NCI-H2029 (cell line): ENCODE data around the gene PFN3.

Source experiments
- DNase-seq: peaks from one replicate; lab custom pipeline; 2025; lab: John Stamatoyannopoulos, UW

PFN3 gene

DNA sequence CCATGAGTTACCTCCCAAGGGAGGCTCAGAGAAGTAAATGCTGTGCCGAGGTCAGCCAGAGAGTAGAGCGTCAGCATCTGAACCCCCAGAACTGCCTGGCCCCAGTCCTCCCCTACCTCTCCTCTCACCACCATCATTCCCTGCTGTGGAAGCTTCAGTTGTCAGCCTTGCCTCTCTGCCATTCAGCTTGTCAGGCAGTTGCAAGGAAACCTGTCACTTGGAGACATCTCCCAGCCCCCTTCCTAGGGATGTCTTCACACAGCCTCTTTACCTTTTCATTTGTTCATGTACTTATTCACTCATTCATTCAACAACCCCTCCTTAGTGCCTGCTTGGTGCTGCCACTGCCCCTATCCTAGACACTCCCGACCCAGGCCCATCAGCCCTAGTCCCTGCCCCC is 40.6 kb downstream of the PFN3 start:
- DNase-seq = no peak

DNA sequence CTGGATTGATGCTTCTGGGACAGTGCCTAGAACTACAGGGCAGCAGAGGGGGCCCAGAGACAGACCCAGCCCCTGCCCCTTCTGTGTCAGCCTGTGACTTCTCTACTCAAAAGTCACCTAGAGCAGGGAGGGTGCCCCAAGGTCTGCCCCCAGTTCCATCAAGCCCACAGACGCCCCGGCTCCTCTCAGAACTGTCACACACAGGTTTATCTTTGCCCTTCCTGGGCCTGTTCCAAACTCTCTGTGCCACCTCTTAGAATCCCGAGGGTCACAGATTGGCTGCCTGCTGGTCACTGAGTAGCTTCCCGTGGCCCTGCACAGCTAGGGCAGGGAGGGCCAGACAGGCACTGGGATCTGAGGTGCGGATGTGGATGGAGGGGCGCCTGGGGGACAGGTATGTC is 41.0 kb downstream of the PFN3 start:
- DNase-seq = no peak

DNA sequence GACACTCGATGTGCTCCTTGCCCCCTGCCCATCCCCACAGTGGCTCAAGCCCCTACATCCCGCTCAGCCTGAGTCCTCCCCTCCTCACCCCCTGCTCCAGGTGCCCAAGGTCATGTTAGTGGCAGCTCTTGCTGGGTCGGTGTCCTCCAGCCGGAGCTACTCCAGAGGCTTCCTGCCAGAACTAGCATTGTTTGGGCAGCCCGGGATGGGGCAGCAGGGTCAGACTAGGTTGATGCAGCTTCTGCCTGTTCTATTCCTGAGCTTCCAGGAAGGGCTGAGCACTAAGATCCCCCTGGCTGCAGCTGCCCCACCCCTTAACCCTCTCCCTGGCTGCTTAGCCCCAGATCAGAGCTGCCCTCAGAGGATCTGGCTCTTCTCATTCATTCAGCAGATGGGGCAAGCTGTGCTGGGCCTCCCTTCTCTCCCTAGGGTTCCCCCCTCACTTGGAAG is 42.1 kb downstream of the PFN3 start:
- no peak for DNase-seq

DNA sequence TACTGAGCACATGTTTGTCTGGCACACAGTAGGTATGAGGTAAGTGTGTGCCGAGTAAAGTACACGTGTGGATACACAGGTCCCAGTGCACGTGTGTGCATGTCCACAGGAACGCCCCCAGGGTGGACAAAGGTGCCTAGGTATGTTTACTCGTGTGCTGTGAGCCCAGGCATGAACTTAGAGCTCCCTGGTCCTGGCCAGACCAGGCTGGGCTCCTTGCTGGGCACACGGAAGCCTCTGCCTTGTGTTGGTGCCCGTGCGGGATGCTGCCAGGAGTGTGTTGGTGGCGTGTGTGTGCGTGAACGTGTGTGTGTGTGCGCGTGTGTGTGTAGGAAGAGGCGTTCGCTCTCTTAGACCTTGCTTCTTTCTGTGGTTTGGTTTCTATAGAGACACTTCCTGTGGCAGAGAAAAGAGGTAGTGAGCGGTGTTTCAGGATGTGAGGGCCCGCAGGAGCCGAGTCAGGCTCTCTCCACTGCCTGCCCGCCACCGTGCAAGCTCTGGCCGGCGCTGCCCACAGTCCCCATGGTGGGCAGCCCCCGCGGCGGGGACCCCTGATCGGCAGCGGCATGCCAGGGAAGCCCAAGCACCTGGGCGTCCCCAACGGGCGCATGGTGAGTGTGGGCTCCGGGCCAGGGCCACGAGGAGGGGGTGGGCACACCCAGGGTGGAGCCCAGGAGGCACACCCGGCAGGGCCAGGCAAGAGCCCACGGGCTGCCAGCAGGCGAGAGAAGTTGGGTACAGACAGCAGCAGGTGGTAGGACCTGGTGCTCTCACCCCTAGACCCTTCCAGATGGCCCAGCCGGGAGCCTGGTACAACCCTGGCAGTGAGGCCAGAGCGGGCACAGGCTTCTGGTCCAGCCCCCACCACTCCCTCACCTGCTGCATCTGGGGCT is 42.8 kb downstream of the PFN3 start, which contains the start of gene RGS14:
Gene RGS14 (plus strand): TSS at position 466 of the 893 bp plus-strand sequence. CDS start 101 bp downstream, at position 567.
- peak; percentile 69 for DNase-seq

DNA sequence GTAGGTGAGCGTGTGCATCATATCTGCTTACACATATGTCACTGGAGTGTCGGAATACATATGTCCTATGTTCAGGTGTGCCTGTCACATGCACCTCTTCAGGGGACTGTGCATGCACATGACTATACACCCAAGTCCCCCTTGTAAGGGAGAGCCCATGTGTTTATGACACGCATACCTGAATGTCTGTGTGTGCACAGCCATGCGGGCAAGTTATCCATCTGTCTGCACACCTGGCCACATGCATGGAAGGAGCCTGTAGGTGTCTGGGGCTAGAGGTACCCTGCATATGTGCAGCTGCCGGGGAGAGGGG is 43.4 kb downstream of the PFN3 start:
- DNase-seq = no peak

DNA sequence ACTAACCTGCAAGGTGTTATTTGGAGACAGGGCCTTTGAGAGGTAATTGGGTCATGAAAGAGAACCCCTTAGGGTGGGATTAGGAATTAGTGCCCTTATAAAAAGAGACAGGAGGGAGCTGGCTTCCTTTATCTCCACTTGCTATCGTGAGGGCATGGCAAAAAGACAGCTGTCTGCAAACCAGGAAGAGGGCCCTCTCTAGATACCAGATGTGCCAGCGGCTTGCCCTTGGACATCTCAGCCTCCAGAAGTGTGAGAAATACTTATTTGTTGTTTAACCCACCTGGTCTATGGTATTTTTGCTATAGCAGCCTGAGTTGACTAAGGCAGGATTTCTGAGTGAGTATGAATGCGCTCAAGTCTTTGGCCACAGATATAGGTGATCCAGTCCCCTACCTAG is 43.7 kb downstream of the PFN3 start:
- no peak for DNase-seq

DNA sequence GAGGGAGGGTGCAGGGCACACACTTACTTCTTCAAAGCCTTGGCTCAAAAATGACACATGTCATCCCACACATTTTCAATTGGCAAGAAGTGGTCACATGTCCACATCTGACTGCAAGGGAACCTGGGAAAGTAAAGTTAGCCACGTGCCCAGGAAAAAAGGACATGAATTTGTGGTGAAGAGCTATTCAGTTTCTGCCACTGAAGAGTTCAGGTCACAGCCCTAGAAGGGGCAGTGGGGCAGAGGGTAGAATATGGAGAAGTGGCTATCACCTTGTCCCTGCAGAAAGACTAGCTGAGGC is 44.6 kb downstream of the PFN3 start:
- DNase-seq = no peak

DNA sequence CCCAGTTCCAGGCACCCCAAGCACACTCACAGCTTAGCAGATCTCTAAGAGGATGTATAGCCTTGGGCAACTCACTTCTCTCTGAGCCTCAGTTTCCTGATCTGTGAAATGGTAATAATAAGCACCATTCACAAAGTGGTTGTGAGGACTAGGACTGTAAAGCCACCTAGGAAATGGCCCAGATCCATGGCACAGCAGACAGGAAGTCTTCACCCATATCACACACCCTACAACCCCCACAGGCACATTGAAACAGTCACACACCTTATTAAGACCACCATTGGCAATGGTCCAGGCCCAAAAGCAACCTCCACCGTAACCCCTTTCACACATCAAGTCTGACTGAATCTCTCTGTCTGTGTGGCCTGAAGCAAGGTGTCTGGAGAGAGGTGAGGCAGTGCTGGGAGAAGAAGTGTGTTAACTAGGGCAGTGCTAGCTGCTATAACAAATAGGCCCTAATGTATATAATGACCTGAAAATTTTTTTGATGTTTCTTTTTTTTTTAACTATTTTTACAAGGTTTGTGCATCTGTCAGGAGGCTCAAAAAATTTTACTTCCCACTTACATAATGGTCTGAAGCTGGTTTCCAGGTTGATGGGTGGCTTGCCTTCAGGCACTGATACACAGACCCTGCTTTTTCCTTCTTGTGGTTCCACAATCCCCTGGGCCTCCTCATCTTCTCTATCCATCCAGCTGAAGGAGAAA is 45.1 kb downstream of the PFN3 start:
- DNase-seq = no peak

DNA sequence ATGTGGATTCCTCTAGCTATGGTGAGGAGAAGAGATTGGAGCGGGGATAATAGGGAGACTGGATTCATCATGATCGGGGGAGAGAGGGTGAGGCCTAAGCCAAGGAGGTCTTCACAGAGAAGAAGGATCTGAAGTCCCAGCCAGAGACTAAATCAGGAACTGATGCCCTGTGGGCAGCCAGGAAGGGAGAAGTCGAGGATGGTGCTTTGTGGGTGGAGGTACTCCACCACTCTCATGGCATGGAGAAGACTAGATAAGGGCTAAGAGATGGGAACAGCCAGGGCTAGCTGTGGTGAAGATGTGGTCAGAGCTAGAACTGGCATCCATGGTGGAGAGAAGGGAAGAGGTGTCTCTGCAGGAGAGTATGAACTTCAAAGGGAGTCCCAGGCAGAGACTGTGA is 45.8 kb downstream of the PFN3 start:
- DNase-seq = no peak

DNA sequence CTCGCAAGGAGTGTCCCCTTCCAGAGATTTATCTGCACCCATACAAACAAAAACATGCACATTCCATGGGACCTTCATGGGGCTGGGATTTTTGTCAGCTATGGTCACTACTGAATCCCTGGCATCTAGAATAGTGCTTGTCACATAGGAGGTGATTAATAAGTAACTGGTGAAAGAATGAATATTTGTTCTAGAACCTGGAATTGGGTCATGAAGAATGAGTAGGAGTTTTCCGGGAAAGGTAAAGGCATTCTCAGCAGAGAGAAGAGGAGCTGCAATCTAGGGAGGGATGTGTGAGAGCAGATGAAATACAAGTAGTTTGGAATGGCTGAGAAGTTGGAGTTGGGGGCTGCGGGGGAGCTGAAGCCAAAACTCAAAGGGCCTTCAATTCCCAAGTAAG is 46.2 kb downstream of the PFN3 start:
- DNase-seq = no peak

DNA sequence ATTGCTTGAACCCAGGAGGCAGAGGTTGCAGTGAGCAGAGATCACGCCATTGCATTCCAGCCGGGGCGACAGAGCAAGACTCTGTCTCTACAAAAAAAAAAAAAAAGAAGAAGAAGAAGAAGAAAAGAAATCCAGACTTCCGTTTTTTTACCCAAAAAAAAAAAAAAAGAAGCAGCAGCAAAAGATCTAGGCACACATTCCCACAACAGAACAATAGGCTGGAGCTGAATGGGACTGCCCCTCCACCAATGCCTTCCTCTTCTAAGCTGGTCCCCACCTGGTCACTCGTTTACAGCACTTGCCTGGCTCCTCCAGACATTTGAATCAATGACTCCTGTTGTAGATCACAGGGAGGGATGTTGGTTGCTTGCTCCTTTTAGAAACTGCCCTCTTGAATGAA is 47.4 kb downstream of the PFN3 start:
- DNase-seq = no peak

DNA sequence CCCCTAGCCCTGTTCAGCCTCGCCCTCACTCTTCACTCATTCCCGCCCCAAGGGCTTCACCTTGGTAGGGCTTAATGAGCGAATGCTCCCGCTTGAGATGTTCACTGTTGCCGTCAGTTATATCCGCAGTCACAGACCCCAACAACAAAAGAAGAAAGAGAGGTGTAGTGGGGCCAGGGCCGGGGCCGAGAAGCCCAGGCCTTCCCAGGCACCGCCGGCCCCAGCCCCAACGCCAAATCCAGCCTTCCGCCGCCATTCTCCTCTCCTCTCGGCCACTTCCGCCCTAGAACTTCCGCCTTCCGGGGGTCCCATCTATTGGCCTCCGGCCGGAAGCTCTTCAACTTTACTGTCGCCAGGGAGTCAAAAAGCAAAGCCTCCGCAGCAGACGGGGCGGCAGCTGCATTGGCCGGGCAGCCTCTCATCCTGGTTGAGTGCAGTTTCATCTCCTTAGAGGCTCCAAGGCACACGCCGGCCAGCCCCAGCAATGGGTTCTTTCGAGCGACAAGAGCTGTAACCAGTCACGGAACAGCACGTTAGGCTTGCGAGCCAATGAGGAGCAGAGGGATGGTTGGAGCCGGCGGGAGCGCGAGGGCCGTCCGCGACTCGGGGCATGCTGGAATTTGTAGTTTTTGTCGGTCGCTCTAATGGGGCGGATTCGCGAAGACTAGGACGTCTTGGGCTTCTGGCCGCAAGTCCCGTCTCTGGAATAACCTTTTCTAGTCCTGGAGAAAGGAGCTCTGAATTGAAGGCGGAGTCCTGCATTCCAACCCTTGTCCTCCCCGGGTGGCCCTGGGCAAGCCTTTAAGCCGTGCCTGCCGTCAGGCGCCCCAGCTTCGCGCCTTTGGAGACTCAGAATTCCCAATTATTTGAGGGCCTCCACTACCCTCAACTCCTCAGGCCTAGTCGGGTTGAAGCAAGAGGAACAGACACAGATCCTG is 48.8 kb downstream of the PFN3 start, which contains the start of gene LMAN2:
Gene LMAN2 (minus strand): TSS at position 277 of the 938 bp plus-strand sequence. CDS start 21 bp downstream, at position 256.
- DNase-seq = peak; percentile 98

DNA sequence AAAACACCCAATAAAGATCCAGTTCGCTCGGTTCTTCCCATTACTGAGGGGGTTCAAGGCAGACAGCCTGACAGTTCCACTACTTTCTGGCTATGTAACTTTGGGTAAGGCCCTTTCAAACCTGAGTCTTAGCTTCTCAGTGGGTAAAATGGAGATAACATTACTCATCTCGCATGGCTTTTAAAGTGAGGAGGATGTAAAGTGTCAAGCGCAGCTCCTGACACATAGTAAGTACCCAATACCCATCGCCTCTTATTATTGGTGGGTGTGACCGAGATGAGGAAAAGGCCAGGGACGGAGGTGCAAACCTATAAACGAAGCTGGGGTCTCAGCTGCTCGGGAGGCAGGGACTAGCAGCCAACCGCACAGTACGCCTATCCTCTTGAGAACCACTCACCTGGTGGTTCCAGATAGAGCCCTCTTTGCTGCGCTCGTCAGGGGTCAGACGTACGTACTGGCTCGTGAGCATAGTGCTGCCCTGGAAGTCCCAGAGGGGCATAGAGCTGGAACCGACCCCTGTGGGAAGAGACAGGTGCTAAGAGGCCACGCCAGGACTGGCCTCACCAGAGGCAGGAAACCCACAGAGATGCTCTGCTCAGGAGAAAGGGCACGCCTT is 49.6 kb downstream of the PFN3 start:
- no peak for DNase-seq
